ENCODE results near the gene XPO6. TPM values are rescaled to one million over a fixed set of nuclear protein-coding genes. Genes with fewer than 3 reads are reported as not detected.

Gene XPO6
- polyA plus RNA-seq, 5 donors, result 61.9 to 80.9 (median 75.6) TPM

- DNase-seq, result no peak
Measured at GRCh38 chr16:28064150-28064549, 147.6 kb downstream of the XPO6 start.

GRCh38 chr16:28063591-28064061 is 148.1 kb downstream of the XPO6 start, which contains the start of gene GSG1L:
Gene GSG1L, minus strand, starts transcription at chr16:28063714. Its CDS starts 290 bp downstream, at chr16:28063424.
- no peak for DNase-seq

- DNase-seq, result no peak
Measured at GRCh38 chr16:28062847-28063521, 148.8 kb downstream of the XPO6 start.

GRCh38 chr16:28062261-28062846 is 149.4 kb downstream of the XPO6 start:
- DNase-seq, result no peak

- DNase-seq, result no peak
Measured at GRCh38 chr16:28061352-28062101, 150.2 kb downstream of the XPO6 start.

- no peak for DNase-seq
Measured at GRCh38 chr16:28059841-28060575, 151.8 kb downstream of the XPO6 start.

GRCh38 chr16:28058839-28059589 is 152.8 kb downstream of the XPO6 start:
- DNase-seq, result no peak

- no peak for DNase-seq
Measured at GRCh38 chr16:28057949-28058348, 153.8 kb downstream of the XPO6 start.

- no peak for DNase-seq
Measured at GRCh38 chr16:28053461-28053860, 158.3 kb downstream of the XPO6 start.

GRCh38 chr16:28052274-28053128 is 159.3 kb downstream of the XPO6 start:
- DNase-seq, result no peak

GRCh38 chr16:28051486-28051885 is 160.3 kb downstream of the XPO6 start:
- DNase-seq, result no peak

Other genes starting within 250 kb of the XPO6 start
- 1 to 10 TPM in 2 of 5 donors, under 1 TPM in 3; 0.88 to 1.5 (median 0.99) TPM for gene GSG1L, start 148.3 kb downstream of the XPO6 start, polyA plus RNA-seq (ENCODE audit: insufficient read depth in 1 of 5, insufficient read length in 5 of 5, low replicate concordance in 1 of 5)
- gene SBK1, start 80.6 kb upstream of the XPO6 start, polyA plus RNA-seq (ENCODE audit: insufficient read depth in 1 of 5, insufficient read length in 5 of 5, low replicate concordance in 1 of 5), result 10 to 100 TPM; 10.4 to 18.4 (median 15.0) TPM
- 1 to 10 TPM in 4 of 5 donors, under 1 TPM in 1; 0.72 to 2.6 (median 2.2) TPM for gene NPIPB6, start 151.5 kb upstream of the XPO6 start, polyA plus RNA-seq (ENCODE audit: insufficient read depth in 1 of 5, insufficient read length in 5 of 5, low replicate concordance in 1 of 5)
- gene EIF3CL, start 191.9 kb upstream of the XPO6 start, polyA plus RNA-seq (ENCODE audit: insufficient read depth in 1 of 5, insufficient read length in 5 of 5, low replicate concordance in 1 of 5), result 10 to 100 TPM; 41.1 to 87.4 (median 65.9) TPM

Measured in right lung (tissue), 5 donors.